ENCODE results near the gene MIPOL1.

MIPOL1 gene

GRCh38 chr14:37539992-37540391 lies 342.3 kb downstream of the MIPOL1 start:
- TF ChIP-seq BCL11A (tag by site-specific recombination; IDR thresholded peaks at IDR 0.05; ENCODE audit: low read depth) (no peak), PRDM1 (tag by site-specific recombination; IDR thresholded peaks at IDR 0.05) (peak; percentile 72)
- Histone ChIP-seq H3K9me3 (ENCODE audit: control insufficient read depth, insufficient read depth, low read depth, low read length) (no peaks in the 10 kb centered on the region), H3K36me3 (ENCODE audit: control insufficient read depth in 2 of 2, insufficient read depth in 1 of 2, low read length in 2 of 2) (no peaks in the 10 kb centered on the region), H3K27ac (ENCODE audit: extremely low read depth, low read depth, low read length) (no peak overlapping the region), H3K4me3 (ENCODE audit: low read depth, low read length) (no peak overlapping the region), H3K4me1 (ENCODE audit: control insufficient read depth, insufficient read depth, low read length) (no peaks in the 10 kb centered on the region)
- POLR2A ChIA-PET: no interaction called here
- CTCF ChIA-PET: interaction anchor here (0.6 kb wide), 1 partner anchor 21 kb away, joined by 3 read pairs; no protein-coding TSS in a partner anchor

GRCh38 chr14:37544407-37544806 lies 346.7 kb downstream of the MIPOL1 start:
- Histone ChIP-seq H3K9me3 (ENCODE audit: control insufficient read depth, insufficient read depth, low read depth, low read length) (no peaks in the 10 kb centered on the region), H3K4me1 (ENCODE audit: control insufficient read depth, insufficient read depth, low read length) (peaks cover 13% of the 10 kb centered on the region), H3K36me3 (ENCODE audit: control insufficient read depth in 2 of 2, insufficient read depth in 1 of 2, low read length in 2 of 2) (no peaks in the 10 kb centered on the region), H3K4me3 (ENCODE audit: low read depth, low read length) (no peak overlapping the region), H3K27ac (ENCODE audit: extremely low read depth, low read depth, low read length) (no peak overlapping the region)
- POLR2A ChIA-PET: no interaction called here
- CTCF ChIA-PET: interaction anchor here (1.8 kb wide), 1 partner anchor 331 kb away, joined by 5 read pairs; no protein-coding TSS in a partner anchor
- TF ChIP-seq ZNF174 (tag by site-specific recombination; IDR thresholded peaks at IDR 0.05) (no peak), RBAK (tag by site-specific recombination; IDR thresholded peaks at IDR 0.05) (no peak), PRDM2 (tag by site-specific recombination; IDR thresholded peaks at IDR 0.05; ENCODE audit: borderline replicate concordance) (no peak), ZNF184 (tag by site-specific recombination; IDR thresholded peaks at IDR 0.05) (no peak), ZNF654 (tag by site-specific recombination; IDR thresholded peaks at IDR 0.05; ENCODE audit: low read depth) (no peak), KLF17 (tag by site-specific recombination; IDR thresholded peaks at IDR 0.05) (no peak), ZNF645 (tag by site-specific recombination; IDR thresholded peaks at IDR 0.05) (no peak), ZNF16 (tag by site-specific recombination; IDR thresholded peaks at IDR 0.05; ENCODE audit: low read depth) (no peak), MYNN (tag by site-specific recombination; IDR thresholded peaks at IDR 0.05; ENCODE audit: borderline replicate concordance) (no peak), ZNF114 (tag by site-specific recombination; IDR thresholded peaks at IDR 0.05) (no peak), ZBTB17 (tag by site-specific recombination; IDR thresholded peaks at IDR 0.05) (no peak), ZIC2 (tag by site-specific recombination; IDR thresholded peaks at IDR 0.05) (no peak), GLI4 (tag by site-specific recombination; IDR thresholded peaks at IDR 0.05) (no peak), ZBTB7A (tag by site-specific recombination; IDR thresholded peaks at IDR 0.05; ENCODE audit: low read depth) (no peak), ZBTB44 (tag by site-specific recombination; IDR thresholded peaks at IDR 0.05) (no peak), ZNF560 (tag by site-specific recombination; IDR thresholded peaks at IDR 0.05; ENCODE audit: borderline replicate concordance) (no peak)
